GDM1 (cell line): Measurements from ENCODE around the gene FABP6.

Experiments used
- DNase-seq: peaks from one replicate; lab custom pipeline; 2025; lab: John Stamatoyannopoulos, UW

The FABP6 gene

DNA sequence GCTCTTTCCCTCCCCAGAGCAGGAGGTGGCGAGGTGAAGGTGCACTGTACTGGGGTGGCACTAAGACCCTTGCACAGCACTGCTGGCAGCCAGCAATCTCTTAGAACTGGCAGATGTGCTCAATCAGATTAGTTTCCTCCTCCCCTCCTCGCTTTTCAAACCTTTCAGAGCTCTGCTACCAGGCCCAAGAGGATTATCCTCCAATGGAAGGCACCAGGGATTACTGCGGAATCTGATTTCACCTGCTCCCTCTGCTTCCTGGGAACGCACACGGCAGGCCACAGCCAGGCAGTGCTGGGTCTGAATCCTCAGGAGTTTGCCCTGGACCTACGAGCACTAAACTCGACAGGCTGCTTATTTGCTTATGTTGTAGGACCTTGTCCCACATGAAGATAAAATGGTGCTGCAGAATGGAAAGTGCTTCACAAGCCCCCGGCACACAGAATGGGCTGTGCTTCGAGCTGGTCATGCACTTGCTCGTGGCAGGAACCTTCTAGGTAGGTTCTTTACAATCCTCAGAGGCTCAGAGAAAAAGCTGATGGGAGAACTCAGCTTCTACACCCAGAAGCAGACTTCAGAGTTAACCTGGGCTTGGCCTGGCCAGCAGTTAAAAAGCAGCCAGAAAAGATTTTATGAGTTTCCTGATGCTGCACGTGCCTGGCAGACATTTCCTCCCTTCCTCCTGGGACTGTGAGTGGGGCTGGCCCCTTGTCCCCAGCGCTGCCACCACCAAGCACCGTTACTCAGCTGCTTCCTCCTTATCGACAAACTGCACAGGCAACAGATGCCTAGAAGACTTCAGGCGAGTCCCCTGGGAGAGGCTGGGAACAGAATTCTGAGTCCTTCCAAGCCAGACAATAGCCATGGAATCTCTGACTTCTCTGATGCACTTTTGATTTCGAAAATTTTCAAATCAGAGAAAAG lies 33.1 kb downstream of the FABP6 start:
- peak; percentile 27 for DNase-seq

DNA sequence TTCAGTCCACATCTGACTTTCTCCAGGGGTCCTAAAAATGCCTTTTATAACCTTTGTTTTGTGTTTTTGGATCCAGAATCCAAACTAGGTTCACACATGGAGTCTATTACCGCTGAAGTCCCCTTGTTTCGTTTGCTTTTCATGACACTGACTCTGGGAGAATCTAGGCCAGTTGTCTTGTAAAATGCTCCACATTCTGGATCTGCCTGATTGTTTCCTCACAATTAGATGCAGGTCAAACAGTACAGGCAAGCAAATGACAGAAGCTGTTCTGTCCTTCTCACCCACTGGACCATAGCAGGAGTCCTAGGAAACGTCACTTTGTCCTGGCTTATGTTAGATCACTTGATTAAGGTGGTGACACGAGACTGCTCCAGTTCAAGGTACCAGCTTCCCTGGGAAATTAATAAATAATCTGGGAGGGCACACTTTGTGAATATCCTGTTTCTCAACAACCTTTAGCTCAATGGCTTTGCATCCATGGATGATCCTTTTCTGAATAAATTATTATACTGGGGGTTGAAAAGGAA lies 34.1 kb downstream of the FABP6 start:
- no peak for DNase-seq

GRCh38 chr5:160266044-160266443 lies 36.7 kb downstream of the FABP6 start:
- no peak for DNase-seq

DNA sequence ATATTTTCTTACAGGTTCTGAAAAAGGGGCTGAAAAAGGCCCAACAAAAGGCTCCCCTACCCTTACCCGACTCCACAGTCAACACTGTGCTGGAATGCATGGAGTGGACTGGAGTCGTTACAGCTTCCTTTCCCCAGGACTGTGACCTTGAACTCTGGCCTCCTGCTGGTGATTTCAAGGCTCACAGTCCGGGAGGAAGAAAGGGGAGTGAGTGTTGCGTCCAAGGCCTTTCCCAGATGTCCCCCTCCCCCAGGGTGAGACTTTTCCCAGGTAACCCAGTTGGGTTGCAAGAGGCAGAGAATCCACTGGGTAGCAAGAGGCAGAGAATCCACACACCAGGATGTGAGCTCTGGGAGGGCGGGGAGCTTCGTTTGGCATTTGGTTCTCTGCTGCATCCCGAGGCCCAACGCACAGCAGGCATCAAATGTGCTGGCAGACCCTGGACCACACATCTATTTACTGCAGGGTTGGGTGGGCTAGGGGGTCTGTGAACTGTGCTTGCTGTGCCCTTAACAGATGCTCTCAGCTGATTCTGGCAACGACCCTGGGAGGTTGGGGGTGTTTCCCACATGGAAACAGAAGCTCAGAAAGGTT lies 37.5 kb downstream of the FABP6 start:
- no peak for DNase-seq

DNA sequence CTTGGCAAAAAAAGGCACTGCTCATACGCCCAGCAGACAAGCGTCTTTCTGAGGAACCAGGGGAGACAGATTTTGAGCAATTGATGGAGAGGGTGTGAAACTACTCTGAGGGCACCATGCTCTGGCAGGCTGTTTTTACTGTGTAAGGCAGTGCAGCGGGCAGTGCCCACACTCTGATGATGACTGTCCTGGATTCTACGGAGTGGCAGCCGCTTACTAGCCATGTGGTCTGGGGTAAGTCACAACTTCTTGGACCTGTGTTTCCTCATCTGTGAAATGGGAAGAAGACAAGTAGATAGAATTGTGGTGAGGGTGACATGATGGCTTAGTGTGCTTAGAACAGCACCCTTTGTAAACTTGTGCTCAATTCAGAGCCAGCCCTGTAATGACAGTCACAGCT lies 38.8 kb downstream of the FABP6 start:
- DNase-seq: no peak

DNA sequence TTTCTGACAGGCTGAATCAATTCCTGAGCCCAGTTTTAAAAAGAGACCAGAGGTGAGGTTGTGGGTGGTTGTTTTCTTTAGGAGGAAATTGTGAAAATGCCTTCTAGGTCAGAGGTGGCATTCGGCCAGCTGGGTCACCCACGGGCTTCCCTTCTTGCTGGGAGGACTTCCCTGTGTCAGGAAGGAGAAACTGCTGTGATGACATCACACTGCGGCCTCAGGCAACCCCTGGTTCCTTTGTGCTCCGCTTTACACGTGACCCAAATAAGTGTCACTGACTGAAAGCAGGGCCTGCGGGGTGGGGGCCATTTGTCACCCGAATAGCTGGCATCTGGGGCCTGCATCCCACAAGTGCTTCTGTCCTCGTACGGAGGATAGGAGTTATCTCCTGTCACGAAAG lies 39.7 kb downstream of the FABP6 start:
- peak; percentile 46 for DNase-seq

- no peak for DNase-seq
These were observed 41.4 kb downstream of the FABP6 start for GRCh38 chr5:160270704-160271103.

- no peak for DNase-seq
These were observed 42.1 kb downstream of the FABP6 start for GRCh38 chr5:160271396-160271795.

GRCh38 chr5:160271836-160272235 lies 42.5 kb downstream of the FABP6 start:
- DNase-seq: no peak

- DNase-seq: no peak
These were observed 43.0 kb downstream of the FABP6 start for GRCh38 chr5:160272264-160272663.

- no peak for DNase-seq
These were observed 43.6 kb downstream of the FABP6 start for GRCh38 chr5:160272889-160273288.

- no peak for DNase-seq
These were observed 45.2 kb downstream of the FABP6 start for GRCh38 chr5:160274483-160274931.

- DNase-seq: no peak
These were observed 49.0 kb downstream of the FABP6 start for GRCh38 chr5:160278343-160278742.

- no peak for DNase-seq
These were observed 51.2 kb downstream of the FABP6 start for GRCh38 chr5:160280384-160281095.

- DNase-seq: no peak
These were observed 52.0 kb downstream of the FABP6 start for GRCh38 chr5:160281275-160281674.

GRCh38 chr5:160284291-160284873 lies 55.1 kb downstream of the FABP6 start:
- no peak for DNase-seq

DNA sequence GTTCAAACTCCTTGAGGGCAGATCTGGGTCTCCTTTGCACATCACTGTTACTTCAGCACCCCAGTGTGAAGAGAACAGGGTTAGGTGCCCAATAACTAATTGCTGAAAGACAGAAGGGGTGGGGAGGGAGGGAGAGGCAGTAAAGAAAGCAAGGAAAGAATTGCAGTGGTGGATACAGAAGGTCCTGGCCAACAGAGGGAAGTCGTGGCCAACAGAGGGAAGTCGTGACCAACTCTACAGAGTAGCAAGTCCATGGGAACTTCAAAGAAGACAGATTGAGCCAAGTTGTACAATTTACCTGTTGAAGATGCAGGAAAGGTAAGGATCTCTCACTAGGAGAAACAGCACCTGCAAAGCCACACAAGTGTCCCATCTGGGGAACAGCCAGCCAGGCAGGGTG lies 56.0 kb downstream of the FABP6 start:
- DNase-seq: no peak

DNA sequence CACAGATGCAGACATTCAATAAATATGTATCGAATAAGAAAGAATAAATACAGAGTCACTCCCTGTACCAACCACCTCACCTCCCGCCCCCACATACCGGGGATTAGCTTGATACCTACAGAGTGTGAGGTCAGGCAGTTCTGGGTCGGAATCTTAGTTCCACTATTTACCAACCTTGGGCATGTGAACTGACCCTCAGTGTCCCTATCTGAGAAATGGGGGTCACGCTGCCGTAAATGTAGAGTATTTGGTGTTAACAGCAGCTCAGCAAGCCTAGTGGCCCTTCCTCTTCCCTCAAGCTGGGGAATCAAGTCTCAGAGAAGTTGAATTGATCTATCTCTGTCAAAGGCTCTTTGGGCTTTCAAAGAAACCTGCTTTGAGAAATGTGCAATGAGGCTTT lies 57.6 kb downstream of the FABP6 start:
- no peak for DNase-seq

DNA sequence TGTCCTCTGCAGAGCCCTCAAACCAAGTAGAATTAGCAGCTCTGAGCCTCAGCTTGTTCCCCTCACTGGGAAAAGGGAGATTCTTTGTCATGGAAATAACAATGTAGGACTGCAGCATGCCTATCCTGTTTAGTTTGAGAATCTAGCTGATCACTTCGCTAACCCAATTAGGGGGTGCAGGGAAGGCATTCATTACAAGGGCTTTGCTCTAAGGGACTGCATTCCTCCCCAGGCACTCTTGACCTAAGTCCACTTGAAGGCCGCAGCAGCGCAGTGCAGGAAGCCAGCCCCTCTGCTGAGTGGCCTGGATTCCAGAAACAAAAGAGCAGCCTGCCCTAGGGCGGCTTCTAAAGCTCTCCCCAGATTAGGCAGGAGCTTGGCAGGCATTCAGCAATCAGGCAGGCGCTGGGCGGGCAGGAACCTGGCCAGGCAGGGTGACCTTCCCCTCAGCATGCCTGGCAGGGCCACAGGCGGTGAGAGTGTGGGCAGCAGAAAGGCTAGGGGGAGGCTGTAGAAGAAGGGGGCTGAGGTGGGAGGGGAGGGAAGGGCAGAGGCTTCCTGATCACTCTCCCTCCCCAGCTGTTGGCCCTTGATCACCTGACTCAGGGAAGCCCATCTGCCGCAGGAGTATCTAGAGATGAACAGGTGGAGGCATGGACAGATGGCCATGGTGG lies 58.2 kb downstream of the FABP6 start:
- DNase-seq: no peak
